ENCODE data around the gene GSTK1.

Gene GSTK1

DNA sequence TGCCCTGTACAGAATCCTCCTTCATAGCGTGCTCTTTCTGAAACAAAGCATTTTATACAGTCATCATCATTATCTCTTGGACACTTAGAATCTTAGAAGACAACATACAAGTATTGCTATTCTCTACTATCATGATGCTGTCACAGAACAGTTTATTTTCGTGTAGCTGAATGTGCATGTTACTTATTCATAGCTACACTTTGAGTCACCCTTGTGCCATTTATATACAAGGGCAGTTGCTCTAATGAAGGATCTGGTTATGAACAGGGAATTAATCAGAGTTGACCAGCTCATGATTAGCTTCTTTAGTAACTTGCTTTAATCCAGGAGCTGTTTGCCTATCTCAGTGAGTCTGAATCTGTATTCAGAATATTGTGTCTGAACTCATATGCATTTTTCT lies 36.1 kb downstream of the GSTK1 start:
- no peak for DNase-seq (ENCODE audit: low spot score)

DNA sequence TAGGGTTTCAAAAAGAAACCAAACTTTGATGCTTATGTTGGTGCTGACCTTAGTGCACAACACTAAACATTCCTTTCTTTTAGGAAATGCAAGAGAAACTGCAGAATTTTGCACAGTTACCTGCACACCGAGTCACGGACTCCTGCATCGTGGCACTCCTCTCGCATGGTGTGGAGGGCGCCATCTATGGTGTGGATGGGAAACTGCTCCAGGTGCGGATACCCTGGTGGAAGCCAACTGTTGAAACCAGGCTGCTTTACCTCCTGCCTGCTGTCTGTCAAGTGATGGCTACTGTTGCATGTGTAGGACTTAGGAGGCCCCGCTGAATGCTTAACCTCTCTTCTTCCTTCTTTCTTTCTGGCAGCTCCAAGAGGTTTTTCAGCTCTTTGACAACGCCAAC lies 36.6 kb downstream of the GSTK1 start:
- peak; percentile 47 for DNase-seq (ENCODE audit: low spot score)

DNA sequence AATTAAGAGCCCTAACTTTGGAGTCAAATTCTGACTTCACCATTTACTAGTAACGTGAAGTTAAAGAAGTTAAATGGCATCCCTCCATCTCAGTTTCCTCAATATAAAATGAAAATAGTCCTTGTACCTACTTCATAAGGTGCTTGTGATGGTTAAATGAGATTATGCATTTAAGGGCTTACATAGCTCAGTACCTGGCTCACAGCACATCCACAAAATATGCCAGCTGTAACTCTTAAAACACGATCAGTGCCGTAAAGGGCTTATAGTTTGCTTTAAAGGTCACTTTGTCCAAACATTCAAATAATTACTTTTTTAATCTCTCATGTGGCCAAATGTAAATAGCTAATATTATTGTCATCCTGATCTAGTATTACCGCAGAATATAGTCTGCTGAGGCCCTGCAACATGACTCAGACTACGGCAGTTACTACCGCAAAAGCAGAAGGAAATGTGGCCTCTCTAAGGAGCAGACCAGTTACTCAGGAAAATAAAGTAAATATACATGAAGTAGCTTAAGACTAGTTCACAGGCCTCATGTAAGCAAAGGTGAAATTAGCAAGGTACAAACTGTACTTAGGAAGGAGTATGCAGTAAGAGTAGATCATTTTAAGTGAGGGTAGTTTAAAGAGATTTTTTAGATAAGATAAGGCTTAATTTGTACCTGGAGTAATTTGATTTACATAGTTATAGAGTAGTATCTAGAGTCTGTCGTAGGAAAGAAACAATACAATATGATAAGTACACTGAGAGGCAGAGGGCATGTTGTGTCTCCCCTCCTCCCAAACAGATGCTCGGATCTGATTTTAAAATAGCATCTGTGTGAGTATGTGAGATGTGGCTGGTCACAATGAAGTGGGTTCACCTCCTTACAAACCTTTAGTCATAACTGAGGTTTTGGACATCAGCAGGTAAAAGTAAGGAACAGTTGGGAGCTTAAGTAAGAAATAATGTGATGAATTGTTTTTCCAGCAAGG lies 38.0 kb downstream of the GSTK1 start:
- DNase-seq (ENCODE audit: low spot score): no peak

DNA sequence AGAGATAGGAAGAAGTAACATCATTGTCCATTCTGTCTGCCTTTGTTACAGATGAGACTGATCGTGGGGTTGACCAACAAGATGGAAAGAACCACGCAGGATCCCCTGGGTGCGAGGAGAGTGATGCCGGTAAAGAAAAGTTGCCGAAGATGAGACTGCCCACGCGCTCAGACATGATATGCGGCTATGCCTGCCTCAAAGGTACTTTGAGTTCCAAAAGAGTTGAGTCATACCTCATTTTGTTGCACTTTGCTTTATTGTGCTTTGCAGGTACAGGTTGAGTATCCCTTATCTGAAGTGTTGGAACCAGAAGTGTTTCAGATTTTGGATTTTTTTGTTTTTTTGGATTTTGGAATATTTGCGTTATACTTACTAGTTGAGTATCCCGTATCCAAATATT lies 40.5 kb downstream of the GSTK1 start:
- no peak for DNase-seq (ENCODE audit: low spot score)

DNA sequence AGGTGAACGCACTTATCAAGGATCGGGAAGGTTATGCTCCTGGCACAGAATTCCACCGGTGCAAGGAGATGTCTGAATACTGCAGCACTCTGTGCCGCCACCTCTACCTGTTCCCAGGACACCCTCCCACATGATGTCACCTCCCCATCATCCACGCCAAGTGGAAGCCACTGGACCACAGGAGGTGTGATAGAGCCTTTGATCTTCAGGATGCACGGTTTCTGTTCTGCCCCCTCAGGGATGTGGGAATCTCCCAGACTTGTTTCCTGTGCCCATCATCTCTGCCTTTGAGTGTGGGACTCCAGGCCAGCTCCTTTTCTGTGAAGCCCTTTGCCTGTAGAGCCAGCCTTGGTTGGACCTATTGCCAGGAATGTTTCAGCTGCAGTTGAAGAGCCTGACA lies 41.7 kb downstream of the GSTK1 start:
- DNase-seq (ENCODE audit: low spot score): no peak

DNA sequence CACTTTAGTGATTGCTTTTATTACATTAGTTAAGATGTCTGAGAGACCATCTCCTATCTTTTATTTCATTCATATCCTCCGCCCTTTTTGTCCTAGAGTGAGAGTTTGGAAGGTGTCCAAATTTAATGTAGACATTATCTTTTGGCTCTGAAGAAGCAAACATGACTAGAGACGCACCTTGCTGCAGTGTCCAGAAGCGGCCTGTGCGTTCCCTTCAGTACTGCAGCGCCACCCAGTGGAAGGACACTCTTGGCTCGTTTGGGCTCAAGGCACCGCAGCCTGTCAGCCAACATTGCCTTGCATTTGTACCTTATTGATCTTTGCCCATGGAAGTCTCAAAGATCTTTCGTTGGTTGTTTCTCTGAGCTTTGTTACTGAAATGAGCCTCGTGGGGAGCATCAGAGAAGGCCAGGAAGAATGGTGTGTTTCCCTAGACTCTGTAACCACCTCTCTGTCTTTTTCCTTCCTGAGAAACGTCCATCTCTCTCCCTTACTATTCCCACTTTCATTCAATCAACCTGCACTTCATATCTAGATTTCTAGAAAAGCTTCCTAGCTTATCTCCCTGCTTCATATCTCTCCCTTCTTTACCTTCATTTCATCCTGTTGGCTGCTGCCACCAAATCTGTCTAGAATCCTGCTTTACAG lies 42.3 kb downstream of the GSTK1 start:
- peak; percentile 53 for DNase-seq (ENCODE audit: low spot score)

DNA sequence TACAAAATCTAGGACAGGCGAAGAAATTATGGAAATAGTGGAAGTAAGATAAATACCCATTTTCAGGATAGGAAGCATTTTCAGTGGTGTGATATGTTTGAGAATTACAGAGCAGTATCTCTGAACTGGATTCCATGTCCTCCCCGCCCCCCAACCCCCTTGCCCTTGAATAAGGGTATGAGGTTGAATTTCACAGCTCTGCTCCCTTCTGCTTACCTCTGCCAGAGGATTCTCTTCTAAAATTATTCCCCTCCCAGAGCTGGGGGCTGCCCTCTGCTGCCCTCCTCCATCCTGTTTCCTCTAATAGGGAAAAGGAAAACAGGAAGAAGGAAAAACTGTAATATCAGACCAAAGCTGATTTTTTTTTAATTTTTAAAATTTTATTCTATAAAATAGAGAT lies 45.4 kb downstream of the GSTK1 start:
- DNase-seq (ENCODE audit: low spot score): no peak

DNA sequence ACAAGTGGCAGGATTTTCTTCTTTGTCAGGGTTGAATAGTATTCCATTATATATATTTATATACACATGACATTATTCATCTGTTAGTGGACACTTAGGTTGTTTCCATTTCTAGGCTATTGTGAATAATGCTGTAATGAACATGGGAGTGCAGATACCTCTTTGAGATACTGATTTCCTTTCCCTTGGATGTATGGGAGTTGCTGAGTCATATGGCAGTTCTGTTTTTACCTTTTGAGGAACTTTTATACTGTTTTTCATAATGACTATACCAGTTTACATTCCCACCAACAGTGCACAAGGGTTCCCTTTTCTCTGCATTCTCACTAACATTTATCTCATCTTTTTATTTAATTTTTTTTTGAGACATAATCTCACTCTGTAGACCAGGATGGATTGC lies 50.9 kb downstream of the GSTK1 start:
- DNase-seq (ENCODE audit: low spot score): no peak

DNA sequence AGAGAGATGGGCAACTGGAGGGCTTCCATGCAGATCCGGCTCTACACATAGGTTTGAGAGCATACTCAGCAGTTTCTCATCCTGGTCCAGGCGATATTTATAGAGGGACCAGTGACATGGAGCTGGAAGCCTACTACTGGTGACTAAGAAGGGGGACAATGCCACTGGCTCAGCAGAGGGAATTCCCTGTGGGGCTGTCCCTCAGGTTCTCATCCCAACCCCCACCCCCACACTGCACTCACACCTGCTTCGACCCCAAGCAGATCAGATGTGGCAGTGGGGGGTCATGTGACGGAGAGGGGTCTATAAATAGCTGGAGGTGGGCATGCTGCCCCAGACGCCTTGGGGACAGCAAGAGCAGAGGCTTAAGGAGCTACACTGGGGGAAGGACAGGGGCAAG lies 52.5 kb downstream of the GSTK1 start, which contains the start of gene CLCN1:
Gene CLCN1, plus strand, starts transcription at position 336 of the 400 bp plus-strand sequence. CDS start 102 bp downstream, outside the sequence.
- DNase-seq (ENCODE audit: low spot score): no peak

DNA sequence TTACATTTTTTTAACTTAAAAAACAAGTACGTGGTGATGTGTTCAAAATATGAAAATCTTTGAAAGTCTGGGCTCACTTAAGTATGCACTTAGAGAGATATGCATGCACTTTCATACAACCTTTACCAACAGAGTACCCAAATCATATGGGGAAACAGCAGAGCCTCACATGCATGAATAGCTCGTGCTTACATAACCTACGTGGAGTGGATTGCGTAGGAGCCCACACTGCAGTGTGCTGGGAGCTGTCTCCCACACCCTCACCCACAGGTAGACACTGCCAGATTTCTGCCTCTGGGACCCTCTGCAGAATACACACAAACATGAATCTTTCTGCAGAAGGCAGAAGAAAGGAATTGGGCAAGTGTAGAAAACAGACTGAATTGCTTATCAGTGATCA lies 53.3 kb downstream of the GSTK1 start:
- no peak for DNase-seq (ENCODE audit: low spot score)

DNA sequence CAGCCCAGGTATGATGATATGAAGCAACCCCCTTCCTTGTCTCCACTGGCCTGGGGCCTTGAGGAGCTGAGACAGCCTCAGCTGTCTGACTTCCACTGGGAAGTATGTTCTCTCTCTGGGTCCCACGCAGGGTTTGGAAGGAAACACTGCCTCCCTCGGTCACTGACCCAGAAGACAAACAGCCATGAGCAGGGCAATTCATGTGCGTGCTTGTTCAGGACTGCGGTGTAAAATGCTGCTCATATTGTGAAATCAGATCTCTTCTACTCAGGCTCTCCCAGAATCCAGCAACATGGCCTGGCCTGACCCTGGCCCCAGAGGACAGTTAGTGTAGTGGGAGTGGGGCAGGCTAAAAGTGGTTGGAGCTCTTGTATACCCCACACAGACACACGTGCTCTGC lies 55.4 kb downstream of the GSTK1 start:
- peak; percentile 60 for DNase-seq (ENCODE audit: low spot score)
